ENCODE results near the gene MCUB.
"Not testable (repeated sequence)": the region's sequence is repeated elsewhere in the genome, so short reads cannot be mapped to it uniquely, and the experiment has no call there.

Gene MCUB

DNA sequence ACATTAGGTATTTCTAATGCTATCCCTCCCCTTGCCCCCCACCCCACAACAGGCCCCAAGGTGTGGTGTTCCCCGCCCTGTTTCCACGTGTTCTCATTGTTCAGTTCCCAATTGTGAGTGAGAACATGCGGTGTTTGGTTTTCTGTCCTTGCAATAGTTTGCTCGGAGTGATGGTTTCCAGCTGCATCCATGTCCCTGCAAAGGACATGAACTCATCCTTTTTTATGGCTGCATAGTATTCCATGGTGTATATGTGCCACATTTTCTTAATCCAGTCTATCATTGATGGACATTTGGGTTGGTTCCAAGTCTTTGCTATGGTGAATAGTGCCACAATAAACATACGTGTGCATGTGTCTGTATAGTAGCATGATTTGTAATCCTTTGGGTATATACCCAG, 20.0 kb downstream of the MCUB start:
- not testable (repeated sequence) for DNase-seq (ENCODE audit: low spot score)

- no peak for DNase-seq (ENCODE audit: low spot score)
Measured at GRCh38 chr4:109588176-109588575, 28.1 kb downstream of the MCUB start.

GRCh38 chr4:109589119-109589518, 29.1 kb downstream of the MCUB start:
- DNase-seq (ENCODE audit: low spot score), result no peak

DNA sequence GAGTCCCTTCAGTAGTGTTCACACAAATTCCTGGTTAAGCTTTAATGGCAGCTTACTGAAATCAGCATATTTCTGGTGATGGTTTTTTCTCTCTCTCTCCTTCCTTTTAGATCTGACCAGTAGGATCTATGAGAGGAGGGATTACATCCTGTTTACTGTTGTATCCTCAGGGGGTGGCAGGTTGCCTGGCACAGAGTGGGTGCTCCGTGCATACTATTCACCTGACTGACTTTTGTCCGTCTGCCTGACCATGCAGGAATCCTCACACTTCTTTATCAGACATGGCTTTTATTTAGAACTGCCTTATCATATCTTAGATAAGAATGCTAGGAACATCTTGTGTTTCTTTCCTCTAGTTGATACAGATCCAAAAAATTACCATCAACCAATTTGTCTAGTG, 29.6 kb downstream of the MCUB start:
- no peak for DNase-seq (ENCODE audit: low spot score)

DNA sequence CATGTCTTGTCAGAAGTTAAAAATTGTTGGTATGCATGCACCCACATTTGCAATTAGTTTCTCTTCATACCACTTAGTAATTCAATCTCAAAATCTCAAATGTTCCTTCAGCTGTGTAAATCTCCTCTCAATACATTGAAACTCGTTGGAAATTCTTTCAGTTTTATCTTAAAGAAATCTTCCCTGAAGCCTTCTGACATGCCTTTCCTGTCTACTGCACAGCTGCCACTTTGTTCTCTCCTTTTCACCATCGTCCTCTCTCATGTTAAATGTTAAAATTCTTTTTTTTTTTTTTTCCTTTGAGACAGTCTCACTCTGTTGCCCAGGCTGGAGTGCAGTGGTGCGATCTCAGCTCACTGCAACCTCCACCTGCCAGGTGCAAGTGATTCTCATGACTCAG, 30.9 kb downstream of the MCUB start:
- DNase-seq (ENCODE audit: low spot score), result no peak

DNA sequence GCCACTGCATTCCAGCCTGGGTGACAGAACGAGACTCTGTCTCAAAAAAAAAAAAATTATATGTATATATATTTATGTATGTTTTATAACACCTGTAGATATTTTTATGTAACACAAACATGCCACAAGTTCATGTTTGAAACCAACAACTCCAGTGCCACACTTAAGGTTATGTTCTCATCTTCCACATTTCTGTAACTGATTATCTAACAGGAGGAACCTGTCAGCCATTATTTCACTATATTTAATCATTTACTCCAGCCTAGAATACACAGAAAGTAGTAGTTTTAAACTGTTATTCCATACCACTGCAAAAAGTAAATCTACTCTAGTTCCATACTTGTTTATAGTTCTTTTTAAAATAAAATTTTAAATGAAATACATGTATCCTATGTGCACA, 32.3 kb downstream of the MCUB start:
- DNase-seq (ENCODE audit: low spot score), result no peak

DNA sequence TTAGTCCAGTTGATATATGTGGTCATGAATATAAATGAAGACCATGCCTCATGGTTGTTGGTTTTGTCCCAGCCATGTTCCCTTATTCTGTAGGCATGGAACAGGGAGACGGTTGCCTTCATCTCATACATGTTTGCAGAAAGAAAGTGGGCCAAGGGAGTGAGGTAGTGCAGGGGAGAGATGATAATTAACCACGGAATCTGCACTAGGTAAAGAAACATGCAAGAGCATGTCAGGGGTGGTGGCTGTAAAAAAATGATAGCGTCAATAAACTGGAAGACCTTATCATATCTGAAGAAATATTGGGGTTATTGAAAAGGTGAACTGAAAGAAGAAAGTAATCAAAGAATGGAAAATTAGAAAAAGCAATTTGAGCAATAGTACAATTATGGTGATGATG, 35.1 kb downstream of the MCUB start:
- not testable (repeated sequence) for DNase-seq (ENCODE audit: low spot score)

GRCh38 chr4:109596420-109597085, 36.5 kb downstream of the MCUB start:
- not testable (repeated sequence) for DNase-seq (ENCODE audit: low spot score)

DNA sequence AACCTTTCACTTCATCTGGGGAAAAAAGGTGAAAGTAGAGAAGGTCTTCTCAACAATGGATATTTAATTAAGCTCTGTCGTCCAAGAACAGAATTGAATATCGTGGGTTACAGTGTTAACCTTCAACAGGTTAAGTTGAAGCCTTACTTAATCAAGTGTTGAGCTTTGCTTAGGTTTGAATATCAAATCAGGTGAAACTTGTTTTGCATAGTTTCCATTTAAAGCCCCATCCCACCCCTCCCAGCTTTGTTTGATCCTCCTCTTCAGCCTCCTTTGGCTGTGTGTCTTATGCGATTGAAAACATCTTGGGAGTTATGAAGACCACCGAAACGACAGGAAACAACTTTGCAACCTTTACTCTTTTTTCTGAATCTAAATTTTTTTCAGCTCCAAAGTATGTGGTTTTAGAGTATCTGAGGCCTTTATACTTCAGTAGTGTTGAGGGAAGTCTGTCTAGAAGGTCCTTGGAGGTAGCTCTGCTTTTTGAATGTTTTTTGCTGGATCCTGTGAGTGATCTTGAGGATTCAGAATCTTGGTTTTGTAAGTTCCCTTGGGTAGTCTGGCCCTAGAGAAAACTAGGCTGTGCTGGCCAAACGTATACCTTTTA, 39.1 kb downstream of the MCUB start:
- DNase-seq (ENCODE audit: low spot score), result no peak

DNA sequence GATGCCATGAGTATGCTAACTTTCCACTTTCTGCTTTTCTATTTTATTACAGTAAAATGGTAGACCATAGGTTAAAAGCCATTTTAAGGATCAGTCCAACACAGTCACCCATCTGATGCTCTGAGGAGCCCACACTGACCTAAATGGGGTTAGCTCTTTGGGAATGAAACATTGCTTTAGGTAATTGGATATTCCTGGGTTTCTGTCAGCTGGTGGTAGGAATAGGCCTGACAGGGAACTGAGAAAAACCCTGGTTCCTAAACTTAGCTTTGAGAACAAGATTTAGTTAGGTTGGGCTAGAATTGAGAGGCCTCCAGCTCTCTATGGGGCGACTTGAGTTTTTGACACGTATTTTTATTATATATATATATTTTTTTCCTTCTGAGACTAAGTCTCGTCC, 40.4 kb downstream of the MCUB start:
- no peak for DNase-seq (ENCODE audit: low spot score)

DNA sequence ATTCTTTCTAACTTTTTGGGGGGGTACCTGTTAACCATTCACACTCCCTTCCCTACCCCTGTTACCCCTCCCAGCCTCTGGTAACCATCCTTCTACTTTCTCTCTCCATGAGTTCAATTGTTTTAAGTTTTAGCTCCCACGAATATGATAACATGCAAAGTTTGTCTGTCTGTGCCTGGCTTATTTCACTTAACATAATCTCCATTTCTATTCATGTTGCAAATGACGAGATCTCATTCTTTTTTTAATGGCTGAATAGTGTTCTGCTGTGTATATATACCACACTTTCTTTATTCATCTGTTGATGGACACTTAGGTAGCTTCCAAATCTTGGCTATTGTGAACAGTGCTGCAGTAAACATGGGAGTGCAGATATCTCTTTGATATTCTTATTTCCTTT, 41.3 kb downstream of the MCUB start:
- no peak for DNase-seq (ENCODE audit: low spot score)

DNA sequence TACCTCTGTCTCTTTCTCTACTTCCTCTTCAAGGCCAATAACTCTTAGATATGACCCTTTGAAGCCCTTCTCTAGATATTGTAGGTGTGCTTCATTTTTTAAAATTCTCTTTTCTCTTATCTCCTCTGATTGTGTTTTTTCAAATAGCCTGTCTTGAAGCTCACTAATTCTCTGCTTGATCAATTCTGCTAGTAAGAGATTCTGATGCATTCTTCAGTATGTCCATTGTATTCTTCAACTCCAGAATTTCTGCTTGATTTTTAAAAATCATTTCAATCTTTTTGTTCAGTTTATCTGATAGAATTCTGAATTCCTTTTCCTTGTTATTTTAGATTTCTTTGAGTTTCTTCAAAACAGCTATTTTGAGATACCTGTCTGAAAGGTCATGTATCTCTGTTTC, 47.9 kb downstream of the MCUB start:
- no peak for DNase-seq (ENCODE audit: low spot score)

DNA sequence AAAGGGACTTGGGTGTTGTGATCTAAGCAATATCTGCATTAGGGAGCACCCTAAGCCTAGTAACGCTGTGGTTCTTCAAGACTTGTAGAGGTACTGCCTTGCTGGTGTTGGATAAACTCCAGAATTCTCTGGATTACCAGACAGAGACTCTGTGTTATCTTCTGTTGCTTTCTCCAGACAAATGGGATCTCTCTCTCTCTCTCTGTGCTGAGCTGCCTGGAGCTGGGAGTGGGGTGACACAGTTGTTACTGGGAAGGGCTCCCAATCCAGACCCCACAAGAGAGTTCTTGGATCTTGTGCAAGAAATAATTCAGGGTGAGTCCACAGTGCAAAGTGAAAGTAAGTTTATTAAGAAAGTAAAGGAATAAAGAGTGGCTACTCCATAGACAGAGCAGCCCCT, 48.8 kb downstream of the MCUB start:
- no peak for DNase-seq (ENCODE audit: low spot score)

GRCh38 chr4:109609431-109609830, 49.4 kb downstream of the MCUB start:
- DNase-seq (ENCODE audit: low spot score), result no peak

GRCh38 chr4:109610489-109610888, 50.4 kb downstream of the MCUB start:
- no peak for DNase-seq (ENCODE audit: low spot score)

GRCh38 chr4:109611045-109611646, 51.1 kb downstream of the MCUB start:
- DNase-seq (ENCODE audit: low spot score), result no peak

GRCh38 chr4:109614015-109614414, 54.0 kb downstream of the MCUB start:
- no peak for DNase-seq (ENCODE audit: low spot score)

DNA sequence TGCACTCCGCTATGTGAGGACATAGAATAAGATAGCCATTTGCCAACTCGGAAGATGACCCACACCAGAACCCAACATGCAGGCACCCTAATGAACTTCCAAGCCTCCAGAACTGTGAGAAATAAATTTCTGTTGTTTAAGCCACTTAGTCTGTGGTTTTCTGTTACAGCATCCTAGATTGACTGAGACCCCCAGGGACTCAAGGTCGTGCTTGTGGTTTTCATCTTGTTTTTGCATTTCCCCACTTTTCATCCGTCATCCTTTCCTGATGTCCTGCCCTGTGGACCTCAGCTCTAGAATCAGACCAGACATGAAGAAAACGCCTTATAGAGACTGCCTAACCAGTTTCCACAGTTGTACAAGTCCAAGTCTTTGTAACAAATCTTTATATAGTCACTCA, 54.4 kb downstream of the MCUB start:
- DNase-seq (ENCODE audit: low spot score), result no peak

- DNase-seq (ENCODE audit: low spot score), result no peak
Measured at GRCh38 chr4:109615742-109616141, 55.7 kb downstream of the MCUB start.

DNA sequence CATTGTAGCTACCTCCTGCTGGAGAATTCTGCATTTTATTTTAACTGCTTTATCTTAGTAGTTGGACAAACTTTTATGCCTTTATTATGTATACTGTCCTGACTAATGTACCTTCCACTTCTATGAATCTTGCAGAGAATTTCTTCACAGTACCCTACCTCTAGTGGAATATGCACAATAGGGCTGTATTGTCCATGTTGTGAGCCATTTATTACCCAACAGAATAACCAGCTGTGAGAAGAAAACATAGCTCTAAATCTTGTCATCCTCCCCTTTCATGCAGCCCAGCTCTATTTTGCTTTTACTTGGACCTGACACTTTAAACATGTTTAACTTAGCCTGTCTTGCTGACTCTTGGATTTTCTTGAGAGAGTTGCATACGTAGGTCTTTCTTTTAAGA, 56.2 kb downstream of the MCUB start:
- DNase-seq (ENCODE audit: low spot score), result no peak

DNA sequence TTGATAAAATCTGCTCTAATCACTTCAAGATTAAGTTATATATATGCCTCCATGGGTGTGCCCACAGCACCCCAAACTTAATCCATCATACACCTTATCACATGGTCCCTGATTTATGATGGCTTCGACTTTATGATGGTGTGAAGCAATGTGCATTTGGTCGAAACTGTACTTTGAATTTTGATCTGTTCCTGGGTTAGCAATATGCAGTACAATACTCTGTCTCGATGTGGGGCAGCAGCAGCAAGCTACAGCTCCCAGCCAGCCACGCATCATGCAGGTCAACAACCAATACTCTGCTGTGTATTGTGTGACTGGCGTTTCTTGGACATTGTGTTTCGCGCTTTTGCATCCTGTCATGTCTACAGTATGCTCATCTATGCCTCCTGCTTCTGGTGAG, 62.6 kb downstream of the MCUB start:
- no peak for DNase-seq (ENCODE audit: low spot score)

DNA sequence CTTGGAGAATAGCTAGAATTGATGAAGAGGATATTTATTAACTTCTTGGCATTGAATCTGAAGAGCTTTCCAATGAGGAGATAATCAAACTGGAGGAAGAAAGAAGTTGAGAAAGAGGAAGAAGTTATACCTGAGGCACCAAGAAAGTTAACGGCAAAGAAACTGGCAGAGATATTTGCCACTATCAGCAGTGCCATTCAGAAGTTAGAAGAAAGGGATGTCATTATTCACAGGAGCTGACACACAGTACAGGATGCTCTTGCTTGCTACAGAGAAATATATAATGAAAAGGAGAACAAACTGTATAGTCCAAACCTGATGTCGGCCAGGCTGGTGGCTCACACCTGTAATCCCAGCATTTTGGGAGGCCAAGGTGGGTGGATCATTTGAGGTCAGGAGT, 64.5 kb downstream of the MCUB start:
- DNase-seq (ENCODE audit: low spot score), result no peak

- DNase-seq (ENCODE audit: low spot score), result no peak
Measured at GRCh38 chr4:109627361-109627760, 67.3 kb downstream of the MCUB start.

- DNase-seq (ENCODE audit: low spot score), result no peak
Measured at GRCh38 chr4:109629775-109630174, 69.7 kb downstream of the MCUB start.
